ENCODE results near the gene ACOT2. TPM values are rescaled to one million over a fixed set of nuclear protein-coding genes. Genes with fewer than 3 reads are reported as not detected.
"Not testable (repeated sequence)": the region's sequence is repeated elsewhere in the genome, so short reads cannot be mapped to it uniquely, and the experiment has no call there.

ACOT2 gene, protein sequence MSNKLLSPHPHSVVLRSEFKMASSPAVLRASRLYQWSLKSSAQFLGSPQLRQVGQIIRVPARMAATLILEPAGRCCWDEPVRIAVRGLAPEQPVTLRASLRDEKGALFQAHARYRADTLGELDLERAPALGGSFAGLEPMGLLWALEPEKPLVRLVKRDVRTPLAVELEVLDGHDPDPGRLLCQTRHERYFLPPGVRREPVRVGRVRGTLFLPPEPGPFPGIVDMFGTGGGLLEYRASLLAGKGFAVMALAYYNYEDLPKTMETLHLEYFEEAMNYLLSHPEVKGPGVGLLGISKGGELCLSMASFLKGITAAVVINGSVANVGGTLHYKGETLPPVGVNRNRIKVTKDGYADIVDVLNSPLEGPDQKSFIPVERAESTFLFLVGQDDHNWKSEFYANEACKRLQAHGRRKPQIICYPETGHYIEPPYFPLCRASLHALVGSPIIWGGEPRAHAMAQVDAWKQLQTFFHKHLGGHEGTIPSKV
- 10.6 and 11.7 TPM in 2 replicates for total RNA-seq

DNA sequence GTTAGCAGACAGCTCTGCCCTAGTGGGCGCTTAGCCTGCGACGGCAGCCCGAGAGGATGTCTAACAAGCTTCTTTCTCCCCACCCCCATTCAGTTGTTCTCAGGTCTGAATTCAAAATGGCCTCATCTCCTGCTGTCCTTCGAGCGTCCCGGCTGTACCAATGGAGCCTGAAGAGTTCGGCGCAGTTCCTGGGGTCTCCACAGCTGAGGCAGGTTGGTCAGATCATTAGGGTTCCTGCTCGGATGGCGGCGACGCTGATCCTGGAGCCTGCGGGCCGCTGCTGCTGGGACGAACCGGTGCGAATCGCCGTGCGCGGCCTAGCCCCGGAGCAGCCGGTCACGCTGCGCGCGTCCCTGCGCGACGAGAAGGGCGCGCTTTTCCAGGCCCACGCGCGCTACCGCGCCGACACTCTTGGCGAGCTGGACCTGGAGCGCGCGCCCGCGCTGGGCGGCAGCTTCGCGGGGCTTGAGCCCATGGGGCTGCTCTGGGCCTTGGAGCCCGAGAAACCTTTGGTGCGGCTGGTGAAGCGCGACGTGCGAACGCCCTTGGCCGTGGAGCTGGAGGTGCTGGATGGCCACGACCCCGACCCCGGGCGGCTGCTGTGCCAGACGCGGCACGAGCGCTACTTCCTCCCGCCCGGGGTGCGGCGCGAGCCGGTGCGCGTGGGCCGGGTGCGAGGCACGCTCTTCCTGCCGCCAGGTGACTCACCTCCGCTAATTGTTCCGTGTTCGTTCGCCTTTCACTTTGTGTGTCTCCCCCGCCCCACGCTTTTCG is at the start of gene ACOT2:
TSS of gene ACOT2 (plus strand) at position 29 of the 774 bp plus-strand sequence. CDS start at position 57, 28 bp downstream.
- intact Hi-C loops (cut with micrococcal nuclease), result loop anchor here (1.0 to 2.0 kb wide), 4 partner anchors 23 to 381 kb away; partner anchors contain the start of genes ACOT6, COQ6 and FAM161B

DNA sequence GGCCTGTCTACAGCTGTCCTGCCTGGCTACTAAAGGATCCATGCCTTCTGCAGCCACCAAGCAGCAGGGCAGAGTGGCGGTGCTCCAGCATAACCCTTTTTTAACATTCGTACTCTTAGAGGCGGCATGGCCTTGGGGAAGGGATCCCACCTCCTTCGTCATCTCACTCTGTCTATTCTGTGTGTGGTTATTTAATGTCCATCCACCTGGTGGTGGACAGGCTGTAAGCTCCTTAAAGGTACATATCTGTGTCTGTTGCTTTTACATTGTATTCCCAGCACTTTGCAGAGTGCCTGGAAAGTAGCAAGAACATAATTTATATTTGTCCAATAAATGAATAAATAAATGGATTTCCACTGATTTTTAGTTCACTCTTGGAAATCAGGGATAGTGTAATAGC is 47.8 kb upstream of the ACOT2 start:
- intact Hi-C loops (cut with micrococcal nuclease), result no loop called here

DNA sequence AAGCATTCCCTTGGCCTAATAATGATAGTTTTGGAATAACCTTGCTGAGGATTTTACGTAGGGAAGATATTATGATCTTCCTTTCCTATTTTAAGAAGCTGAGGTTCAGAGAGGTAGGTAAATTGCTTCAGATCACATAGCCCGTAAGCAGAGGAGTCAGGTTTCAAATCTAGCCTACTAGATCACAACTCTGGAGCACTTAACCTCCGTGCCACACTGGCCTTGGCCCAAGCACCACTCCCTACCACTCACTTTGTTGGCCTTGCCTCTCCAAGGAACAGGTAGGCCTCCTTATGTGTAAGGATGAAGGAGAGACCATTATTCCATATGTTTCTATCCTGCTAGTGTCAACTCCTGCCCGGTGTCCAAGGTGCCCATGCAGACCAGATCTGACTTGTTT is 44.5 kb upstream of the ACOT2 start:
- intact Hi-C loops (cut with micrococcal nuclease), result no loop called here

DNA sequence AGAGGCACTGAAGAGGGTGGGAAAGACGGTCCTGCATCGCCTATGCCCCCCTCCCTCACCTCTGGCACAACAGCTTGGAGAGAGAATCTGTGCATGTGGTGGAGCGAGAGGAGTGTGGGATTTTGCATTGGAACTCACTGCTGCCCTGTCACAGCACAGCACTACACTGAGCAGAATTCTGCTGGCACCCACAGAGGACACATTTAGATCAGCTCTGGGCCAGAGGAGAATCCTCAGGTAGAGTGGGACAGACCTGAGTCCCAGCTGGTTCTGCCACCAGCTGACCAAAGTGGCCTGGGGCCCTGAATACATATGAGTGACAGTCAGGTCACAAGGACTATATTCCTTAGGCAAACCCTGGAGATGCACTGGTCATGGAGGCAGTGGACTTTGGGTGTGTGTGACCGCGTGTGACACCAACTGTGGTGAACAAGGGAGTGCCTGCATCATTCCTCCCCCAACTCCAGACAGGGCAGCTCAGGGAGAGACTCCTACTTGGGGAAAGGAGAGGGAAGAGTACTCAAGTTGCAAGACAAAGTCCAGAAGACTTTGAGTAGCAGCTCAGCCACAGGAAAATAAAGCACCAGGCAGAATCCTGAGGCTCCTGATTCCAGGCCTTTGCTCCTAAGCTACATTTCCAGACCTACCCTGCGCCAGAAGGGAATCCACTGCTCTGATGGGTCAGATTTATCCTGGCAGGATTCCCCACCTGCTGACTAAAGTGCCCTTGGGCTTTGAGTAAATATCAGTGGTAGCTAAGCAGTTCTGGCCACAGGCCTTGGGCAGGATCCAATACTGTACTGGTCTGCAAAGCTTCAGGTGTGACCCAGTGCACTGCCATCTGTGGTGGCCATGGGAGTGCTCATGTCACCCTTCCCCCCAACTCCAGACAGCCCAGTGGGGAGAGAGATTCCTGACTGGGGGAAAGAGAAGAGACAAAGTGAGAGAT is 42.7 kb upstream of the ACOT2 start:
- intact Hi-C loops (cut with micrococcal nuclease), result no loop called here

DNA sequence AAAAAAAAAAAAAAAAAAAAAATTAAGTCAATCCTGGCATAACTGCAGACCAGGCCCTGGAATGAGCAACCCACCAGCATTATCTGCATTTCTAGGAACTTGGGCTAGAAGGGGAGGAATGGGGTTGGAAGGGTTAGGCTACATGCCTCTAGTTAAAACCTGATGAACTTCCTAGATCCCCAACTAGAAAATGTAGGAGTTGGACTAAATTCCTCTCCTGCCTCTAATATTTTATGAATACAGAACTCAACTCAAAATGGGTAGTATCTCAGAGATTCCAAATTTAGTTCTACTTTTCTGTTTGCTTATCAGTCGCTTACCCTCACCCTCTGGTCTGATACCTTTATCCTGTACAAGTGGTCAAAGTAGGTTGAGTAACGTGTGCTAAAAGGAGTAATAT is 39.7 kb upstream of the ACOT2 start:
- intact Hi-C loops (cut with micrococcal nuclease), result loop anchor here (2.0 kb wide), 1 partner anchor 29 kb away; the partner anchor contains the start of gene HEATR4

DNA sequence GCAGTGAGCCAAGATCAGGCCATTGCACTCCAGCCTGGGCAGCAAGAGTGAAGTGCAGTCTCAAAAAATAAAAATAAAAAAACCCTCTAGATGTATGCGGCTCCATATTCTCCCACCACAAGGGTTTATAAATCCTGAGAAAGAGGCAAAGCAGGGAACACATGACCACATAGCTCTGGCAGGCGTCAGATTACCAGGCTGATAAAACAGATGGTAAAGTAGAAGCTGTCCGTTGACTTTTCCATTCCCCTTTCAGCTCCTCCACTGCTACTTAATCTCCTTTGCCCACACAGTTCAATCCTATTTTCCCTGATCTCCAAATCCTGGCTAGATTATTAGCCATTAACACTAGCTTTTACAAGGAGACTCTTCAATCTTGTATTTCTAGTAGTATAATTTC is 37.0 kb upstream of the ACOT2 start:
- intact Hi-C loops (cut with micrococcal nuclease), result not testable (repeated sequence)

DNA sequence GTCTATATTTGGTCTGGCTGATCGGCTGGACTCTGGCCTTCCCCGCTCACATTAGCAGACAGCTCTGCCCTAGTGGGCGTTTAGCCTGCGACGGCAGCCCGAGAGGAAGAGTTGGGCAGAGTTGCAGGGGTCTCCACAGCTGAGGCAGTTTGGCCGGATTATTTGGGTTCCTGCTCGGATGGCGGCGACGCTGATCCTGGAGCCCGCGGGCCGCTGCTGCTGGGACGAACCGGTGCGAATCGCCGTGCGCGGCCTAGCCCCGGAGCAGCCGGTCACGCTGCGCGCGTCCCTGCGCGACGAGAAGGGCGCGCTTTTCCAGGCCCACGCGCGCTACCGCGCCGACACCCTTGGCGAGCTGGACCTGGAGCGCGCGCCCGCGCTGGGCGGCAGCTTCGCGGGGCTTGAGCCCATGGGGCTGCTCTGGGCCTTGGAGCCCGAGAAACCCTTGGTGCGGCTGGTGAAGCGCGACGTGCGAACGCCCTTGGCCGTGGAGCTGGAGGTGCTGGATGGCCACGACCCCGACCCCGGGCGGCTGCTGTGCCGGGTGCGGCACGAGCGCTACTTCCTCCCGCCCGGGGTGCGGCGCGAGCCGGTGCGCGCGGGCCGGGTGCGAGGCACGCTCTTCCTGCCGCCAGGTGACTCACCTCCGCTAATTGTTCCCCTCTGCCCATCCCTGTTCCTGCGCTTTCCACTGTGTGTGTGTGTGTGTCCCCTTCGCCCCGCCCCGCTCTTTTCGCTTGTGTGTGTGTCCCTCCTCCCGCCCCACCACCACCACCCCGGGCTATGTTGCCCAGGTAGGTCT is 31.6 kb upstream of the ACOT2 start:
- intact Hi-C loops (cut with micrococcal nuclease), result not testable (repeated sequence)

DNA sequence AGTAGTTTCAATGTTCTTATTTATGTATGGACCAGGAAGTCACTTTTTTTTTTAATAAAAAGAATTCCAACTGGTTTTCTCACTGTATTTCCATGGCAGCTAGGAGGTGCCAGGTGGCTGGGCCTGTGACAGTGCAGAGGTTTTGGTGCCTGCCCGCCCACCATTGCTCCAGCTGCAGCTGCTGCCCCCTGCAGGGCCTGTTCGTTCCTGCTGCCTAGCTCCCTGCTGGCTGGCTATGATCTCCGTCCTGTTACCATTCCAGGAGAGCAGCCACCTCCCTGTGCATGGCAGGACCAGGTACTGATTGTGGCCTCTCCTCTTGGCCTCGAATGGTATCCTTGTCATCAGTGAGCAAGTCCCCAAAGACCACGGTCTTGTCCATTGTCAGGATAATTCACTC is 30.0 kb upstream of the ACOT2 start:
- intact Hi-C loops (cut with micrococcal nuclease), result not testable (repeated sequence)

DNA sequence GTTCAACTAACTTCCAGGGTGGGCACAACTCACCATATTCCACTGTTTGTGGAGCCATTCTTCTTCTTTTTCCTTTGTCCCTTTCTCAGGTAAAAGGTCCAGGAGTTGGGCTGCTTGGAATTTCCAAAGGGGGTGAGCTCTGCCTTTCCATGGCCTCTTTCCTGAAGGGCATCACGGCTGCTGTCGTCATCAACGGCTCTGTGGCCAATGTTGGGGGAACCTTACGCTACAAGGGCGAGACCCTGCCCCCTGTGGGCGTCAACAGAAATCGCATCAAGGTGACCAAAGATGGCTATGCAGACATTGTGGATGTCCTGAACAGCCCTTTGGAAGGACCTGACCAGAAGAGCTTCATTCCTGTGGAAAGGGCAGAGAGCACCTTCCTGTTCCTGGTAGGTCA is 26.1 kb upstream of the ACOT2 start:
- intact Hi-C loops (cut with micrococcal nuclease), result not testable (repeated sequence)

DNA sequence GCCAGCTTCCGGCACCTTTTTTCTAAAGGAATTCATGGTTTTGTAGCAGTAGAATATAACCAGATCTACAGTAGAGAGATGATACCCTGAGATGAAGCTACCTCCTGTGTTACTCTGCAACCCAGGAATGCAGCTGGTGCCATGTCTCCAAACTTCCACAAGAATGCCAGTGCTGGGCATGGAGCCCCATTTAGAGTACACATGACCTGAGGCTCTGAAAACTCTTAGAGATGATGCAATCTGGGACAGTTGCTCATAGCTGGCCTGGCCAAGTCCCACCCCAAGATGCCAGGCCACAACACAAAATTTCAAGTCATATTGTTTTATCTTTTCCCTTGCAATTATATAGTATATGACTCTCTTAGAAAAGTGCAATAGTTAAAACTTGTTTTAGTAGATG is 23.7 kb upstream of the ACOT2 start:
- intact Hi-C loops (cut with micrococcal nuclease), result not testable (repeated sequence)

DNA sequence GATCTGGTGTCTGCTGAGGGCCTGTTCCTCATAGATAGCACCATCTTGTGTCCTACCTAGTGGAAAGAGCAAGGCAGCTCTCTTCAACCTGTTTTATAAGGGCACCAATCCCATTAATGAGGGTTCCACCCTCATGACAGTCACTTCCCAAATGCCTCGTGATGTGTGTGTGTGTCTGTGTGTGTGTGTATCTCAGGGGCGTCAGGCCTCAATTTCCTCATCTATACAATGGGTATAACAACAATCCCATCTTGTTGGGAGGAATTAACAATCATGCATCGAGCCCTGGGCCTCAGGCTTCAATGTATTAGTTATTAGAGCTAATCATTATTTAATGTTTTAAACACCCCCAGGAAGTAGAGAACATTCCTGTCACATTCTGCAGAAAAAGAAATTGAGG is 19.9 kb upstream of the ACOT2 start:
- intact Hi-C loops (cut with micrococcal nuclease), result not testable (repeated sequence)

DNA sequence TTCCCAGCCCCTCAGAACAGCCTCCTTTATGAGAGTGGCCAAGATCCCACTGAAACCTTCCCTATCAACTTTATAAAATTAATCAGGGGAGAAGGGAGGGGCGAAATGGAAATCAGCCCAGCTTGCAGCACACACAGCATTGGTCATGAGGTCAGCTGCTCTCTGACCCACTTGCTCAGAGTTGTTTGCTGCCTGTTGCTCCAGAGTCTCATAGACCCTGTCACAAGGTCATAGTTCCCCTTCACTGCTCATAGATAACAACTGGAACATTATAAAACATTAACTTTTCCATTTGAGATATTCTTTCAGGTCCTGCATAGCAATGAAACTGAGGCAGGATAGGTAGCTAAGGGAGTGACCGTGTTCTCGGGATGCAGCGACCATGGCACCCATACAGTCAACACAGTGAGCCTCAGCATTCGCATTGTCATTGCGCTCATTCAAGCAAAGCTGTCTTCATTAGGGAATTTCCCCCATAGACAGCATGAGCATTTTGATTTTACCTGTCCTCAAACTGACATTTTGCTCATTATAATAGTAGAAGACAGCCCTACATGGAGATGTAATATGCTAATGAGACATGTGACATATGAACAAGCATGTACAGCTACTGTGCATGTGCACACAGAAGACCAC is 19.0 kb upstream of the ACOT2 start:
- intact Hi-C loops (cut with micrococcal nuclease), result not testable (repeated sequence)

DNA sequence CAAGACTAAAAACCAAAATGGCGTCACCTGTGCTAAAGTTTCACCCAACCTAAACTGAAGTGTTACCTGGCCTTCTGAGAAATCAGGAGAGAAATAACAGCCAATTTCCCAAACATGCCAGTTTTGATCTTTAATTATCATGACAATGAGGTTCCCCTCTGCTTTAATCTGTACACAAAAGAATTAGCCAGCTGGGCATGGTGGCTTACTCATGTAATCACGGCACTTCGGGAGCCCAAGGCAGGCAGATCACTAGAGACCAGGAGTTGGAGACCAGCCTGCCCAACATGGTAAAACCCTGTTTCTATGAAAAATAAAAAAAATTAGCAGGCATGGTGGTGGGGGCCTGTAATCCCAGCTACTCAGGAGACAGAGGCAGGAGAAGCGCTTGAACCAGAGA is 15.2 kb upstream of the ACOT2 start:
- intact Hi-C loops (cut with micrococcal nuclease), result no loop called here

DNA sequence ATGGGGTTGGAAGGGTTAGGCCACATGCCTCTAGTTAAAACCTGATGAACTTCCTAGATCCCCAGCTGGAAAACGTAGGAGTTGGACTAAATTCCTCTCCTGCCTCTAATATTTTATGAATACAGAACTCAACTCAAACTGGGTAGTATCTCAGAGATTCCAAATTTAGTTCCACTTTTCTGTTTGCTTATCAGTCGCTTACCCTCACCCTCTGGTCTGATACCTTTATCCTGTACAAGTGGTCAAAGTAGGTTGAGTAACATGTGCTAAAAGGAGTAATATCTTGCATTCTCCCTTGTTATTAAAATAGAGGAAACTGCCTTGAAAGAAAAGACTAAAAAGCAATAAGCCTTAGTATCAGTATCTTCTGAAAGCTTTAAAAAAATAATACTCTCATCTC is 11.8 kb upstream of the ACOT2 start:
- intact Hi-C loops (cut with micrococcal nuclease), result not testable (repeated sequence)

DNA sequence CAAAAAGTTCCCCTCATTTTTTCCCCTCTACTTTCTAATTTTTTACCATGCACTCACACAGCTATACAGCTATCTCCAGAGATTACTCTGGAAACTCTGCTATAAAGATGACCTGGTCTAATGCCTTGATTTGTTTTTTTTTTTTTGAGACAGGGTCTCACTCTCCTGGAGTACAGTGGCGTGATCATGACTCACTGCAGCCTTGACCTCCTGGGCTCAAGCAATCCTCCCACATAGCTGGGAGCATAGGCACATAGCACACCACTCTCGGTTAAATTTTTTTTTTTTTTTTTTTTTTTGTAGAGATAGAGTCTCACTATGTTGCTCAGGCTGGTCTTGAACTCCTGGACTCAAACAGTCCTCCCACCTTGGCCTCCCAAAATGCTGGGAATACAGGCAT is 10.8 kb upstream of the ACOT2 start:
- intact Hi-C loops (cut with micrococcal nuclease), result loop anchor here (2.0 kb wide), 1 partner anchor 29 kb away; no protein-coding TSS in a partner anchor

DNA sequence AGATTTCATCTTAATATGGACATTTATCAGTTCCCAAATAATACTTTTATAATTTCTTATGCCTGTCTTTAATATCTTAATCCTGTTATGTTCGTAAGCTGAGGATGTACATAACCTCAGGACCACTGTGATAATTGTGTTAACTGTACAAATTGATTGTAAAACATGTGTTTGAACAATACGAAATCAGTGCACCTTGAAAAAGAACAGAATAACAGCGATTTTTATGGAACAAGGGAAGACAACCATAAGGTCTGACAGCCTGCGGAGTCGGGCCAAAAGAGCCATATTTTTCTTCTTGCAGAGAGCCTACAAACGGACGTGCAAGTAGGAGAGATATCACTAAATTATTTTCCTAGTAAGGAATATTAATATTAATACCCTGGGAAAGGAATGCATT is 6.8 kb upstream of the ACOT2 start:
- intact Hi-C loops (cut with micrococcal nuclease), result not testable (repeated sequence)

DNA sequence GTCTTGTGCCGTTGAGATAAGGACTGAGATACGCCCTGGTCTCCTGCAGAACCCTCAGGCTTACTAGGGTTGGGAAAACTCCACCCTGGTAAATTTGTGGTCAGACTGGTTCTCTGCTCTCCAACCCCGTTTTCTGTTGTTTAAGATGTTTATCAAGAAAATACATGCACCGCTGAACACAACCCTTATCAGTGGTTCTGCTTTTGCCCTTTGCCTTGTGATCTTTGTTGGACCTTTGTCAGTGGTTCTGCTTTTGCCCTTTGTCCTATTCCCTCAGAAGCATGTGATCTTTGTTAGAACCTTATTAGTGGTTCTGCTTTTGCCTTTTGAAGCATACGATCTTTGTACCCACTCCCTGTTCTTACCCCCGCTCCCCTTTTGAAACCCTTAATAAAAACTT is 6.3 kb upstream of the ACOT2 start:
- intact Hi-C loops (cut with micrococcal nuclease), result not testable (repeated sequence)

DNA sequence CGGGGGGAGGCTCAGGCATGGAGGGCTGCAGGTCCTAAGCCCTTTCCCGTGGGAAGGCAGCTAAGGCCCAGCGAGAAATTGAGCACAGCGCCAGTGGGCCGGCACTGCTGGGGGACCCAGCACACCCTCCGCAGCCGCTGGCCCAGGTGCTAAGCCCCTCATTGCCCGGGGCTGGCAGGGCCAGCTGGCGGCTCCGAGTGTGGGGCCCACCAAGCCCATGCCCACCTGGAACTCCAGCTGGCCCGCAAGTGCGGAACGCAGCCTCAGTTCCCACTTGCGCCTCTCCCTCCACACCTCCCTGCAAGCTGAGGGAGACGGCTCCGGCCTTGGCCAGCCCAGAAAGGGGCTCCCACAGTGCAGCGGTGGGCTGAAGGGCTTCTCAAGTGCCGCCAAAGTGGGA is 2.6 kb upstream of the ACOT2 start:
- intact Hi-C loops (cut with micrococcal nuclease), result not testable (repeated sequence)

DNA sequence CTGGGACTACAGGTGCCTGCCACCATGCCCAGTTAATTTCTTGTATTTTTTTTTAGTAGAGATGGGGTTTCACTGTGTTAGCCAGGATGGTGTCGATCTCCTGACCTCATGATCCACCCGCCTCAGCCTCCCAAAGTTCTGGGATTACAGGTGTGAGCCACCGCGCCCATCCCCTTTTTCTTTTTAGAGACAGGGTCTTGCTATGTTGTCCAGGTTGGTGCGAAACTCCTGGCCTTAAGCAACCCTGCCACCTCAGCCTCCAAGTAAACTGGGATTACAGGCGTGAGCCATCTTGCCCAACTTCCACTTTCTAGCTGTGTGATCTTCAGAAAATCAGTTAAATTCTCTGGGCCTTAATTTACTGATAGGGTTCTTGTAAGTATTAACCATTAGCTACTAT is 2.1 kb upstream of the ACOT2 start:
- intact Hi-C loops (cut with micrococcal nuclease), result not testable (repeated sequence)

DNA sequence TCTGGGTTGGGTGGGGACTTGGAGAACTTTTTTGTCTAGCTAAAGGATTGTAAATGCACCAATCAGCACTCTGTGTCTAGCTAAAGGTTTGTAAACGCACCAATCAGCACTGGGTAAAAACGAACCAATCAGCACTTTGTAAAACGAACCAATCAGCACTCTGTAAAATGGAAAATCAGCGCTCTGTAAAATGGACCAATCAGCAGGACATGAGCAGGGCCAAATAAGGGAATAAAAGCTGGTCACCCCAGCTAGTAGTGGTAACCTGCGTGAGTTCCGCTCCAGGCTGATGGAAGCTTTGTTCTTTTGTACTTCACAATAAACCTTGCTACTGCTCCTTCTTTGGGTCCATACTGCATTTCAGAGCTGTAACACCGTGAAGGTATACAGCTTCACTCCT is 1.7 kb upstream of the ACOT2 start:
- intact Hi-C loops (cut with micrococcal nuclease), result no loop called here

All from T-helper 1 cell treated with Interleukin-12 subunit alpha and Interleukin-12 subunit beta and Interleukin-4 antibody, amounts not matched to agents 30 ng/mL and 1 ng/mL, for 36 hours (primary cell).